IMR-90 (cell line): ENCODE data around the gene ITGB1BP1. TPM values are rescaled to one million over a fixed set of nuclear protein-coding genes. Genes with fewer than 3 reads are reported as not detected.

Experiments used
- ATAC-seq: fragments of 200-7000 bp; cut with Tn5 transposase; 2 replicates; pipeline ENCODE4 v1.9.1; 2020; ENCODE audit warnings: low read depth, mild to moderate bottlenecking, moderate library complexity
- BruUV-seq: library from RNA; stranded (reverse); fragments of 400-500 nt; replicated peaks from 2 replicates; lab custom pipeline; 2021; lab: Mats Ljungman, UMichigan
- CTCF ChIA-PET: fragments of 300-600 bp; formaldehyde crosslinking; extraction: SDS; loops from one replicate; lab custom pipeline; 2021; ENCODE audit warnings: antibody characterized with exemption; lab: Yijun Ruan, JAX
- POLR2A ChIA-PET: fragments of 300-600 bp; sonication (Branson Sonifier 250); formaldehyde crosslinking; loops from one replicate; lab custom pipeline; 2022; ENCODE audit warnings: antibody characterized with exemption; ENCODE audit not compliant: unreplicated experiment; lab: Charles Lee
- DNase-seq: peaks from one replicate; pipeline ENCODE4 v3.0.0; 2013
- H2AFZ ChIP-seq: replicated peaks from 2 replicates; pipeline ENCODE3; 2013; ENCODE audit warnings: low read length, mild to moderate bottlenecking; ENCODE audit not compliant: poor library complexity
- H2AK5ac ChIP-seq: 2 replicates; pipeline ENCODE4 v1.6.1; 2013; ENCODE audit warnings: low read depth, low read length, inconsistent platforms
- H2AK9ac ChIP-seq: replicated peaks from 2 replicates; pipeline ENCODE3; 2013; ENCODE audit warnings: mild to moderate bottlenecking, low read depth, low read length, moderate library complexity; ENCODE audit not compliant: poor library complexity
- H2BK120ac ChIP-seq: 2 replicates; pipeline ENCODE4 v1.6.1; 2013; ENCODE audit warnings: low read depth, low read length, inconsistent platforms
- H2BK15ac ChIP-seq: 3 replicates; pipeline ENCODE4 v1.6.1; 2013; ENCODE audit warnings: low read depth, low read length, inconsistent platforms
- H2BK20ac ChIP-seq: 2 replicates; pipeline ENCODE4 v1.6.1; 2013; ENCODE audit warnings: low read depth, mild to moderate bottlenecking, inconsistent platforms, low read length, moderate library complexity
- H2BK5ac ChIP-seq: 2 replicates; pipeline ENCODE4 v1.6.1; 2013; ENCODE audit warnings: mild to moderate bottlenecking, low read depth, low read length, inconsistent platforms; ENCODE audit not compliant: poor library complexity, severe bottlenecking
- H3K14ac ChIP-seq: replicated peaks from 2 replicates; pipeline ENCODE4 v1.6.1; 2013; ENCODE audit warnings: low read depth, low read length, inconsistent platforms
- H3K18ac ChIP-seq: 2 replicates; pipeline ENCODE4 v1.6.1; 2013; ENCODE audit warnings: low read depth, low read length, control low read depth
- H3K23ac ChIP-seq: 2 replicates; pipeline ENCODE4 v1.6.1; 2013; ENCODE audit warnings: low read depth, low read length, inconsistent platforms
- H3K27ac ChIP-seq: 2 replicates; pipeline ENCODE4 v1.5.1; 2013; ENCODE audit warnings: mild to moderate bottlenecking, control low read depth, low read length; ENCODE audit not compliant: insufficient read depth
- H3K27me3 ChIP-seq: 2 replicates; pipeline ENCODE4 v1.6.1; 2013; ENCODE audit warnings: low read length; ENCODE audit not compliant: control insufficient read depth, insufficient read depth
- H3K36me3 ChIP-seq: 2 replicates; pipeline ENCODE4 v1.6.1; 2013; ENCODE audit warnings: low read length, mixed read lengths; ENCODE audit not compliant: control insufficient read depth, insufficient read depth
- H3K4ac ChIP-seq: 2 replicates; pipeline ENCODE4 v1.6.1; 2013; ENCODE audit warnings: low read depth, low read length, inconsistent platforms
- H3K4me1 ChIP-seq: 2 replicates; pipeline ENCODE4 v1.6.1; 2013; ENCODE audit warnings: low read length, mixed read lengths; ENCODE audit not compliant: control insufficient read depth, insufficient read depth
- H3K4me2 ChIP-seq: 2 replicates; pipeline ENCODE4 v1.6.1; 2013; ENCODE audit warnings: low read depth, mild to moderate bottlenecking, control low read depth, low read length, moderate library complexity
- H3K4me3 ChIP-seq: 2 replicates; pipeline ENCODE4 v1.5.1; 2013; ENCODE audit warnings: low read depth, mild to moderate bottlenecking, control low read depth, low read length, moderate library complexity; ENCODE audit not compliant: insufficient read depth
- H3K56ac ChIP-seq: 2 replicates; pipeline ENCODE4 v1.6.1; 2013; ENCODE audit warnings: low read length, inconsistent platforms; ENCODE audit not compliant: insufficient read depth; ENCODE audit errors: extremely low read depth
- H3K79me1 ChIP-seq, 2 experiments: 2 replicates each; pipeline ENCODE4 v1.6.1; 2013; ENCODE audit warnings: low read length in 2 of 2, inconsistent platforms in 1 of 2, low read depth in 1 of 2
- H3K9ac ChIP-seq: 2 replicates; pipeline ENCODE4 v1.6.1; 2013; ENCODE audit warnings: low read depth, low read length, control low read depth
- H3K9me1 ChIP-seq: 2 replicates; pipeline ENCODE4 v1.6.1; 2013; ENCODE audit warnings: low read length, inconsistent platforms; ENCODE audit not compliant: insufficient read depth
- H3K9me3 ChIP-seq: 2 replicates; pipeline ENCODE4 v1.6.1; 2013; ENCODE audit warnings: low read length; ENCODE audit not compliant: control insufficient read depth, insufficient read depth
- H4K20me1 ChIP-seq: 2 replicates; pipeline ENCODE4 v1.6.1; 2013; ENCODE audit warnings: low read length, inconsistent platforms; ENCODE audit not compliant: insufficient read depth
- H4K5ac ChIP-seq: 2 replicates; pipeline ENCODE4 v1.6.1; 2013; ENCODE audit warnings: mild to moderate bottlenecking, low read depth, low read length, control low read depth
- H4K8ac ChIP-seq, 2 experiments: 2 replicates each; pipeline ENCODE4 v1.6.1; 2013; ENCODE audit warnings: low read depth in 2 of 2, low read length in 2 of 2, control low read depth in 1 of 2, inconsistent platforms in 1 of 2
- H4K91ac ChIP-seq: 2 replicates; pipeline ENCODE4 v1.6.1; 2013; ENCODE audit warnings: low read depth, low read length, inconsistent platforms; ENCODE audit not compliant: insufficient read depth
- BHLHE40 ChIP-seq: fragments of 150-350 bp; IDR thresholded peaks from 2 replicates; pipeline ENCODE4 v1.6.1; 2016; ENCODE audit warnings: mild to moderate bottlenecking, low read depth, low read length
- CHD1 ChIP-seq: IDR thresholded peaks from 2 replicates; pipeline ENCODE4 v1.6.1; 2012; ENCODE audit warnings: low read depth, low read length, improper control_type of control experiment
- ELK1 ChIP-seq: fragments of 150-350 bp; IDR thresholded peaks from 2 replicates; pipeline ENCODE4 v1.6.1; 2016; ENCODE audit warnings: low read depth, mild to moderate bottlenecking, low read length, moderate library complexity, borderline replicate concordance
- FOS ChIP-seq: fragments of 150-350 bp; IDR thresholded peaks from 2 replicates; pipeline ENCODE4 v1.6.1; 2016; ENCODE audit warnings: low read depth, low read length
- MAFK ChIP-seq: IDR thresholded peaks from 2 replicates; pipeline ENCODE4 v1.6.1; 2012; ENCODE audit warnings: low read depth, low read length, improper control_type of control experiment
- MAZ ChIP-seq: IDR thresholded peaks from 2 replicates; pipeline ENCODE4 v1.6.1; 2012; ENCODE audit warnings: low read depth, mild to moderate bottlenecking, low read length, improper control_type of control experiment, moderate library complexity, borderline replicate concordance
- MXI1 ChIP-seq: IDR thresholded peaks from 2 replicates; pipeline ENCODE4 v1.6.1; 2012; ENCODE audit warnings: low read depth, mild to moderate bottlenecking, low read length, moderate library complexity, borderline replicate concordance
- NFE2L2 ChIP-seq: fragments of 150-350 bp; IDR thresholded peaks from 2 replicates; pipeline ENCODE4 v1.6.1; 2016; ENCODE audit warnings: low read depth, mild to moderate bottlenecking, low read length
- RAD21 ChIP-seq: IDR thresholded peaks from 2 replicates; pipeline ENCODE4 v1.6.1; 2012; ENCODE audit warnings: low read length, improper control_type of control experiment
- RFX5 ChIP-seq: IDR thresholded peaks from 2 replicates; pipeline ENCODE4 v1.8.0; 2012; ENCODE audit warnings: low read depth, mild to moderate bottlenecking, low read length, moderate library complexity
- USF2 ChIP-seq: fragments of 150-350 bp; IDR thresholded peaks from 2 replicates; pipeline ENCODE4 v1.6.1; 2017; ENCODE audit warnings: mild to moderate bottlenecking, antibody characterized with exemption, low read length, low read depth
- WGBS, 2 experiments: methylation state at CpG; one replicate each; pipeline versions ENCODE4 v1.1.5 to v1.1.7; 2013; ENCODE audit warnings: missing lambda C conversion rate in 2 of 2; ENCODE audit not compliant: insufficient read length in 1 of 2; ENCODE audit errors: extremely low coverage in 2 of 2; 5-methylcytosine and 5-hydroxymethylcytosine counted together
- dilution Hi-C: fragments of 300-500 bp; cut with HindIII; formaldehyde crosslinking; loops from one replicate; pipeline ENCODE4 v1.14.3; 2018; ENCODE audit warnings: low sequenced_read_pairs; ENCODE audit not compliant: unreplicated experiment
- in situ Hi-C: fragments of 300-500 bp; cut with MboI; formaldehyde crosslinking; loops from 3 replicates; pipeline ENCODE4 v1.14.3; 2019; ENCODE audit warnings: low sequenced_read_pairs, inconsistent platforms, mixed read lengths
- intact Hi-C: fragments of 100-400 bp; cut with micrococcal nuclease; formaldehyde crosslinking; loops from 2 replicates; pipeline ENCODE4 v1.10.0; 2022
- polyA plus RNA-seq, 3 experiments: library from polyadenylated mRNA; depleted of rRNA; stranded (reverse); fragments of >200 nt; gene quantifications; 2 replicates each; pipeline ENCODE4 v1.2.3, GENCODE V29; 2012; ENCODE audit warnings: low replicate concordance in 1 of 3
- total RNA-seq: library from RNA; depleted of rRNA; stranded (reverse); fragments of >200 nt; gene quantifications from 2 replicates; pipeline ENCODE4 v1.2.3, GENCODE V29; 2012
- TF ChIP-seq, protein P1 (sequence below): conservative IDR thresholded peaks from 2 replicates; pipeline ENCODE4 v1.5.1; 2012; ENCODE audit warnings: mild to moderate bottlenecking, low read depth, low read length, improper control_type of control experiment

ITGB1BP1 gene
- total and polyA plus RNA-seq, 2 of the 4 experiments (the other 2 are of a cell fraction) = 48.6 to 88.1 TPM

DNA sequence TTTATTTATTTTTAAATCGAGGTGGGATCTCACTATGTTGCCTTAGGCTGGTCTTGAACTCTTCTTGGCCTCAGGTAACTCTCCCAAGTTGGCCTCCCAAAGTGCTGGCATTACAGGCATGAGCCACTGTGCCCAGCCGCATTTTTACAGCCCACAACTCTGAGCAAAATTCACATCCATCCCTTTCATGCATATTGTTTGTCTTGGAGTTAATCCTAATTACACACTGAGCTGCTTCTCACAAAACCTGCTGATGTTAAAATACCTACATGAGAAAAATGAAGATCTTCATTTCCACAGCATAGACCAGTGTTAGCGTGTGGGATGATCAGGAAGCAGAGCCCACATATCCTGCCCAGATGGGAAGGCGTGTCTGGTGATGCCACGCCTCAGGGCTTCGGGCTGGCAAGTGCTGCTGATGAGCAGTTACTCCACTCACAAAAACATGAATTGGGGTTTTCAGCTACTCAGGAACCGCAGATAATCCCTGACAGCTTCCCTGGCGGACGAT, 14.6 kb downstream of the ITGB1BP1 start:
- Histone ChIP-seq H3K79me1 (peaks cover 9 to 49% of the 10 kb centered on the region in 2 experiments), H3K9me3 (no peaks in the 10 kb centered on the region), H3K23ac (no peak overlapping the region), H3K4me3 (no peak overlapping the region), H4K5ac (no peak overlapping the region; the same call in 1 of the 2 replicates), H3K27me3 (no peaks in the 10 kb centered on the region), H2BK5ac (no peak overlapping the region), H3K18ac (no peak overlapping the region), H3K4ac (no peak overlapping the region), H4K20me1 (peaks cover 16% of the 10 kb centered on the region), H2AK5ac (no peak overlapping the region), H2BK120ac (no peak overlapping the region), H3K14ac (no peak overlapping the region), H3K4me2 (no peak overlapping the region), H2BK20ac (no peak overlapping the region), H2AFZ (no peak overlapping the region), H3K9ac (no peak overlapping the region), H2AK9ac (no peak overlapping the region), H2BK15ac (no peak overlapping the region), H3K9me1 (peaks cover 22% of the 10 kb centered on the region), H3K4me1 (peaks cover 26% of the 10 kb centered on the region), H3K27ac (no peak overlapping the region; the same call in 1 of the 2 replicates), H3K36me3 (peaks cover 19% of the 10 kb centered on the region), H4K8ac (no peak overlapping the region), H3K56ac (no peak overlapping the region), H4K91ac (no peak overlapping the region)
- dilution Hi-C loops = no loop called here
- DNase-seq (no peak), ATAC-seq (no peak)
- ChIA-PET CTCF (no interaction called here), POLR2A (interaction anchor here (0.5 kb wide), 2 partner anchors 9 to 67 kb away, joined by 3 to 11 read pairs; no protein-coding TSS in a partner anchor)
- TF ChIP-seq FOS (no peak), RFX5 (no peak), USF2 (no peak), CHD1 (no peak), MXI1 (no peak), MAFK (no peak), MAZ (no peak), RAD21 (no peak), ELK1 (no peak), NFE2L2 (no peak), BHLHE40 (no peak)
- TF ChIP-seq, protein P1, sequence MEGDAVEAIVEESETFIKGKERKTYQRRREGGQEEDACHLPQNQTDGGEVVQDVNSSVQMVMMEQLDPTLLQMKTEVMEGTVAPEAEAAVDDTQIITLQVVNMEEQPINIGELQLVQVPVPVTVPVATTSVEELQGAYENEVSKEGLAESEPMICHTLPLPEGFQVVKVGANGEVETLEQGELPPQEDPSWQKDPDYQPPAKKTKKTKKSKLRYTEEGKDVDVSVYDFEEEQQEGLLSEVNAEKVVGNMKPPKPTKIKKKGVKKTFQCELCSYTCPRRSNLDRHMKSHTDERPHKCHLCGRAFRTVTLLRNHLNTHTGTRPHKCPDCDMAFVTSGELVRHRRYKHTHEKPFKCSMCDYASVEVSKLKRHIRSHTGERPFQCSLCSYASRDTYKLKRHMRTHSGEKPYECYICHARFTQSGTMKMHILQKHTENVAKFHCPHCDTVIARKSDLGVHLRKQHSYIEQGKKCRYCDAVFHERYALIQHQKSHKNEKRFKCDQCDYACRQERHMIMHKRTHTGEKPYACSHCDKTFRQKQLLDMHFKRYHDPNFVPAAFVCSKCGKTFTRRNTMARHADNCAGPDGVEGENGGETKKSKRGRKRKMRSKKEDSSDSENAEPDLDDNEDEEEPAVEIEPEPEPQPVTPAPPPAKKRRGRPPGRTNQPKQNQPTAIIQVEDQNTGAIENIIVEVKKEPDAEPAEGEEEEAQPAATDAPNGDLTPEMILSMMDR = no peak
- no TSS peak for BruUV-seq
- intact Hi-C loops = no loop called here
- 89% methylated on average over 3 of the region's 9 CpGs; no CpG with 5 or more reads in 1 of the 2 experiments for WGBS, 2 experiments
- in situ Hi-C loops = no loop called here
